GM12892 (cell line): Measurements from ENCODE around the gene CDK16.
A peak's percentile ranks its signal among the peaks of the same experiment; 100 is the strongest.
"Not testable (repeated sequence)": the region's sequence is repeated elsewhere in the genome, so short reads cannot be mapped to it uniquely, and the experiment has no call there.

Experiments
- DNase-seq: peaks from one replicate; pipeline ENCODE4 v3.0.0; 2011; ENCODE audit not compliant: insufficient read length
- FAIRE-seq: peaks from 2 replicates; lab custom pipeline; 2011; peaks lifted over from hg19 to GRCh38; lab: Jason Lieb, UNC
- POLR2A ChIP-seq: IDR thresholded peaks from 2 replicates; pipeline ENCODE4 v1.6.1; 2011; ENCODE audit warnings: low read depth, low read length, control low read depth
- POLR2AphosphoS5 ChIP-seq: IDR thresholded peaks from 2 replicates; pipeline ENCODE4 v1.6.1; 2011; ENCODE audit warnings: low read depth, low read length, control low read depth
- TAF1 ChIP-seq: IDR thresholded peaks from 2 replicates; pipeline ENCODE4 v1.6.1; 2011; ENCODE audit warnings: low read depth, mild to moderate bottlenecking, control low read depth, low read length, borderline replicate concordance

The CDK16 gene

DNA sequence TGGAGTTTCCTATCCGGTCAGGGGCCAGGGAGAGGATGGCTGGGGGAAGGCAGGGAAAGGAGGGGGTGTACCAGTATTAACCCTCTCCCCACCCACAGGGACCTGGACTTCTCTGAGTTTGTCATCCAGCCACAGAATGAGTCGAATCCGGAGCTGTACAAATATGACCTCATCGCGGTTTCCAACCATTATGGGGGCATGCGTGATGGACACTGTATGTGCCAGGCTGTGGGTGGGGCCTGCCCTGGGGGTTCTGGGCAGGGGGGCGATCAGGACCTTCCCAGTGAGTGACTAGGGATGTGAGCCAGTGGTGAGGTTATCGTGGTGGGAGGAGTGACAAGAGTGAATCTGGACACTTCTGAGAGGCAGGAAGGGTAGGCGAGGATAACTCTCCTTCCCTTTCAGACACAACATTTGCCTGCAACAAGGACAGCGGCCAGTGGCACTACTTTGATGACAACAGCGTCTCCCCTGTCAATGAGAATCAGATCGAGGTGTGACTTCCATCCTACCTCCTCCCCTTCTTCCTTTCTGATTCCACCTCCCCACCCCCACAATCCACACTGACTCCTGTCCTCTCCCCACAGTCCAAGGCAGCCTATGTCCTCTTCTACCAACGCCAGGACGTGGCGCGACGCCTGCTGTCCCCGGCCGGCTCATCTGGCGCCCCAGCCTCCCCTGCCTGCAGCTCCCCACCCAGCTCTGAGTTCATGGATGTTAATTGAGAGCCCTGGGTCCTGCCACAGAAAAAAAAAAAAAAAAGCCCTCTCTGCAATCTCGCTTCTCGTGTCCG lies 28.9 kb downstream of the CDK16 start:
- TF ChIP-seq TAF1, result no peak
- no peak for TF ChIP-seq POLR2A
- no peak for FAIRE-seq
- no peak for DNase-seq

DNA sequence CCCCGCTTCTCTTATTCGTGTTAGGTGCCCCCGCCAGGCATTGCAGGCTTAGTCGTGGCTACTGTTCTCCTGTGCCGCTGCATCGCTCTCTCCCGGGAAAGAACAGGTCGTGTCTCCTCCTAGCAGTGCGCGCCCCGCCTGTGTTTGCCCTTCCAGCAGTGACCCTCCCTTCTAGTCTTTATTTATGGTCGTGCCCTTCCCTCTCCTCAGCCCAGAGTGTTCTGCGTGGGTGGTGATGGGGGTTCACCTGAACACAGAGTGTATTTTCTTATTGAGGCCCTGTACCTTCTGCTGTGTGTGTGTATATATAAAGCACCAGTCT lies 29.5 kb downstream of the CDK16 start:
- no peak for TF ChIP-seq TAF1
- no peak for TF ChIP-seq POLR2A
- no peak for TF ChIP-seq POLR2AphosphoS5
- FAIRE-seq (no peak), DNase-seq (no peak)

DNA sequence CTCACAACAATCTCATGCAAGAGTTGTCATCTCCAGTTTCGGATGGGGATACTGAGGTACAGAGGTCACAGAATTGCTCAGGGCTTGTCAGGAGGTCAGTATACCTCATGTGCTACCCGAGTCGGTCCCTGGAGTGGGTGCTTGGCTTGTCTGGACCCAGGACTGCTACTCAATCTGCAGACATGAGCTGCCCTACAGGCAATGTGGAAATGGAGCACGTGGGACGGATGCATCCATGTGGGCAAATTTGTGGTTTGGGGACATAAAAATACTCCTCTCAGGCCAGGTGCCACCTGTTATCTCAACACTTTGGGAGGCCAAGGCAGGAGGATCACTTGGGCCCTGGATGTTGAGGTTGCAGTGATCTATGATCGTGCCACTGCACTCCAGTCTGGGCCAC lies 30.1 kb downstream of the CDK16 start:
- DNase-seq (no peak), FAIRE-seq (no peak)
- TF ChIP-seq POLR2AphosphoS5 (no peak), TAF1 (no peak), POLR2A (no peak)

- DNase-seq (no peak), FAIRE-seq (no peak)
Measured at GRCh38 chrX:47250017-47250347, 31.5 kb downstream of the CDK16 start.

GRCh38 chrX:47257620-47258019 lies 39.1 kb downstream of the CDK16 start:
- FAIRE-seq, DNase-seq: not testable (repeated sequence)

More at GRCh38 chrX:47250017-47250347, 31.5 kb downstream of the CDK16 start:
- TF ChIP-seq POLR2AphosphoS5 (no peak), TAF1 (no peak), POLR2A (no peak)

- TF ChIP-seq TAF1, result no peak
- TF ChIP-seq POLR2AphosphoS5, result no peak
- no peak for TF ChIP-seq POLR2A
- FAIRE-seq (no peak), DNase-seq (no peak)
Measured at GRCh38 chrX:47264483-47265173, 46.1 kb downstream of the CDK16 start.

GRCh38 chrX:47266643-47267042 lies 48.2 kb downstream of the CDK16 start:
- TF ChIP-seq POLR2AphosphoS5 (no peak), TAF1 (no peak), POLR2A (no peak)
- DNase-seq, result no peak
- peak; percentile 73 for FAIRE-seq

DNA sequence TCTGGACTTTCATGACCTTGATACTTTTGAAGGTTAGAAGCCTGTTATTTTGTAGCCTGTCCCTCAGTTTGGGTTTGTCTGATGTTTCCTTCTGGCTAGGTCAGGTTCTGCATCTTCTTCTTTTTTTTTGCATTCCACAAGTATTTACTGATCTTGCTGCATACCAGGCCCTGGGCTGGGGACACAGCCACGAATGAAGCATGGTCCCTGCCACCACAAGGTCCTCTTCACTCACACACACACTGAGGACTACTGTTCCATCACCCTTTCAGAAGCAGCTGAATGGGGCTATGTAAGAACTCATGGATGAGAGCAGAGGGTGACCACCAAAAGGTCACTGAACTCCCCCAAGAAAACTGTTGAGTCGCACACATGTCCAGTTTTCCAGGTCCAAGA lies 53.5 kb downstream of the CDK16 start:
- no peak for DNase-seq
- no peak for FAIRE-seq
- TF ChIP-seq POLR2AphosphoS5, result no peak

DNA sequence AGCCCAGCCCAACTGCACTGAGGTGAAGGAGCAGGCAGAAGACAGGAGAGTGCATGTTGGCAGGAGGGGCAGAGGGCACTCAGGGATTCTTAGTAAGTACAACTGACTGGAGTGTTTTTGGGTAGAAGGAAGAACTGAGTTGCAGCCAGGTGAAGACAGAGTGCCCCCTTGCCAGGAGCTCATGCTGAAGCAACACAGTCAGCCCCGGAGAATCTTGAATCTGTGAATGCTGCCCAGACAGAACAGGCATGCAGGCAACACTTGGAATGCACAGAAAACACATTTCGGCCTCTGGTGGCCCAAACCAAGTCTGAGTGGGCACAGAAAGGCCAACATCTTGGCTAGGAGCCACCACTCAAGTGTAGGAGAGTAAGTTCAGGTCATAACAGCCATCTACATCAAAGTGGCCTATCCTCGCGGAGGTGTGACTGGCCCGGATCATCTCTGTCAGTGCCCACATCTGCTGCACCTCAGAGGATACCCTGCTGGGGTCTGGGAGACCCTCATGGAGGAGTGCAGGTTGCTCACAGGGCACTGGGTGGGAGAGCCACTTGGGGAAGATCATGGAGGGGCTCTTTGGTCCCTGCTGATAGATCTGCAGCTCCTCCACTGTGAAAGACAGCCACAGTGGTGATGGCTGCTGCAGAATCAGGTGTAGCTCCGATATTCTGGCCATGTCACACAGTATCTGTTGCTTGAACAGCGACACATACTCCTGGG lies 54.7 kb downstream of the CDK16 start:
- no peak for DNase-seq
- TF ChIP-seq POLR2A (no peak), TAF1 (no peak), POLR2AphosphoS5 (no peak)
- no peak for FAIRE-seq

DNA sequence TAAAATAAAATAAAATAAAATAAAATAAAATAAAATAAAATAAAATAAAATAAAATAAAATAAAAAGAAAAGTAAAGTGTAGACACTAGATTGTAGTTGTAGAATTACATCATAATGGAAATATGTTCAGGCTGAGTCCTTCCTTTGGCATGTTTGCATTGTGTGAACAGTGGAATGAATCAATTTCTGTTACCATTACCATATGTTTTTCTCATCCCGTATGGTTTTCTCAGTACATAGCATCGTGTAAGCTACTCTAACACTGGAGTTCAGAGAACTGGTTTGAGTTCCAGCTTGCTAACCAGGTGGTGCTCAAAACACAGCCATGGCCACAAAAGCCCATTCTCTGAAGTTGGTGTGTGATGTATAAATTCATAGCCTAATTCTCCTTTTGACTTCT lies 60.2 kb downstream of the CDK16 start:
- TF ChIP-seq TAF1 (no peak), POLR2A (no peak), POLR2AphosphoS5 (no peak)
- no peak for FAIRE-seq
- DNase-seq, result no peak
